Vagina (tissue), 2 donors: ENCODE measurements around the gene ERMAP. TPM values are rescaled to one million over a fixed set of nuclear protein-coding genes. Genes with fewer than 3 reads are reported as not detected.

Source experiments
- DNase-seq, 2 donors: peaks; one replicate each; pipeline ENCODE4 v3.0.0-alpha.2; 2017; ENCODE audit errors: extremely low spot score in 2 of 2
- H3K27ac ChIP-seq: fragments of 200-600 bp; sonication (generic); one replicate; pipeline ENCODE4 v1.5.1; 2019
- H3K27me3 ChIP-seq: fragments of 200-600 bp; sonication (generic); one replicate; pipeline ENCODE4 v1.5.1; 2019
- H3K36me3 ChIP-seq, 2 donors: fragments of 200-600 bp; sonication (generic); one replicate each; pipeline ENCODE4 v1.5.1; 2017 to 2019
- H3K4me1 ChIP-seq: fragments of 200-600 bp; sonication (generic); one replicate; pipeline ENCODE4 v1.5.1; 2019
- H3K4me3 ChIP-seq, 2 donors: fragments of 200-600 bp; sonication (generic); 1 replicate in 1 of 2; 2 replicates in 1 of 2; pipeline ENCODE4 v1.5.1; 2016 to 2019
- H3K9me3 ChIP-seq: fragments of 200-600 bp; sonication (generic); one replicate; pipeline ENCODE4 v1.5.1; 2019
- POLR2A ChIP-seq, 2 donors: fragments of 450-650 bp; IDR thresholded peaks; one replicate each; pipeline ENCODE4 v1.6.1; 2017; ENCODE audit warnings: antibody characterized with exemption in 2 of 2, mild to moderate bottlenecking in 2 of 2, moderate library complexity in 2 of 2
- POLR2AphosphoS5 ChIP-seq, 2 donors: sonication (generic); formaldehyde crosslinking; IDR thresholded peaks; one replicate each; pipeline ENCODE4 v1.9.0; 2017; ENCODE audit warnings: antibody characterized with exemption in 2 of 2, mild to moderate bottlenecking in 2 of 2, low read depth in 1 of 2; ENCODE audit not compliant: insufficient read depth in 1 of 2
- intact Hi-C: fragments of 100-400 bp; cut with DNase I; formaldehyde crosslinking; loops from one replicate; pipeline ENCODE4 v1.15.1; 2023
- total RNA-seq: library from RNA; depleted of rRNA; stranded (reverse); fragments of >200 nt; gene quantifications from one replicate; pipeline ENCODE4 v1.2.3, GENCODE V29; 2016
- TF ChIP-seq, protein P1 (sequence below), 3 experiments: fragments of 450-650 bp in 2 of 3; fragments of 200-600 bp in 1 of 3; sonication (generic) in 1 of 3; IDR thresholded peaks; one replicate each; pipeline ENCODE4 v1.5.1; 2017 to 2019; ENCODE audit warnings: antibody characterized with exemption in 3 of 3, mild to moderate bottlenecking in 2 of 3, moderate library complexity in 2 of 3

The ERMAP gene
- total RNA-seq, 1 donor from 2014 or later, result 9.3 TPM

GRCh38 chr1:42793824-42794223, 23.1 kb upstream of the ERMAP start:
- H3K9me3 ChIP-seq, result no peaks in the 10 kb centered on the region

GRCh38 chr1:42797414-42797813, 19.5 kb upstream of the ERMAP start:
- Histone ChIP-seq H3K27ac (no peak overlapping the region), H3K36me3 (no peaks in the 10 kb centered on the region), H3K4me1 (peaks cover 4% of the 10 kb centered on the region), H3K27me3 (no peaks in the 10 kb centered on the region), H3K4me3 (no peak overlapping the region), H3K9me3 (no peaks in the 10 kb centered on the region)
- DNase-seq, result no peak
- TF ChIP-seq POLR2A (IDR thresholded peaks at IDR 0.05) (no peak), POLR2AphosphoS5 (IDR thresholded peaks at IDR 0.05; ENCODE audit: insufficient read depth in 1 of 2, low read depth in 1 of 2) (no peak)
- TF ChIP-seq, protein P1, sequence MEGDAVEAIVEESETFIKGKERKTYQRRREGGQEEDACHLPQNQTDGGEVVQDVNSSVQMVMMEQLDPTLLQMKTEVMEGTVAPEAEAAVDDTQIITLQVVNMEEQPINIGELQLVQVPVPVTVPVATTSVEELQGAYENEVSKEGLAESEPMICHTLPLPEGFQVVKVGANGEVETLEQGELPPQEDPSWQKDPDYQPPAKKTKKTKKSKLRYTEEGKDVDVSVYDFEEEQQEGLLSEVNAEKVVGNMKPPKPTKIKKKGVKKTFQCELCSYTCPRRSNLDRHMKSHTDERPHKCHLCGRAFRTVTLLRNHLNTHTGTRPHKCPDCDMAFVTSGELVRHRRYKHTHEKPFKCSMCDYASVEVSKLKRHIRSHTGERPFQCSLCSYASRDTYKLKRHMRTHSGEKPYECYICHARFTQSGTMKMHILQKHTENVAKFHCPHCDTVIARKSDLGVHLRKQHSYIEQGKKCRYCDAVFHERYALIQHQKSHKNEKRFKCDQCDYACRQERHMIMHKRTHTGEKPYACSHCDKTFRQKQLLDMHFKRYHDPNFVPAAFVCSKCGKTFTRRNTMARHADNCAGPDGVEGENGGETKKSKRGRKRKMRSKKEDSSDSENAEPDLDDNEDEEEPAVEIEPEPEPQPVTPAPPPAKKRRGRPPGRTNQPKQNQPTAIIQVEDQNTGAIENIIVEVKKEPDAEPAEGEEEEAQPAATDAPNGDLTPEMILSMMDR (IDR thresholded peaks at IDR 0.05), result no peak
- intact Hi-C loops, result no loop called here

More at GRCh38 chr1:42793824-42794223, 23.1 kb upstream of the ERMAP start:
- Histone ChIP-seq H3K36me3 (no peaks in the 10 kb centered on the region), H3K27ac (no peak overlapping the region), H3K4me1 (peaks cover 4% of the 10 kb centered on the region), H3K27me3 (no peaks in the 10 kb centered on the region), H3K4me3 (no peak overlapping the region)
- TF ChIP-seq POLR2AphosphoS5 (IDR thresholded peaks at IDR 0.05; ENCODE audit: insufficient read depth in 1 of 2, low read depth in 1 of 2) (no peak), POLR2A (IDR thresholded peaks at IDR 0.05) (no peak)
- TF ChIP-seq, protein P1 (IDR thresholded peaks at IDR 0.05), result no peak
- intact Hi-C loops, result no loop called here
- DNase-seq, result no peak

DNA sequence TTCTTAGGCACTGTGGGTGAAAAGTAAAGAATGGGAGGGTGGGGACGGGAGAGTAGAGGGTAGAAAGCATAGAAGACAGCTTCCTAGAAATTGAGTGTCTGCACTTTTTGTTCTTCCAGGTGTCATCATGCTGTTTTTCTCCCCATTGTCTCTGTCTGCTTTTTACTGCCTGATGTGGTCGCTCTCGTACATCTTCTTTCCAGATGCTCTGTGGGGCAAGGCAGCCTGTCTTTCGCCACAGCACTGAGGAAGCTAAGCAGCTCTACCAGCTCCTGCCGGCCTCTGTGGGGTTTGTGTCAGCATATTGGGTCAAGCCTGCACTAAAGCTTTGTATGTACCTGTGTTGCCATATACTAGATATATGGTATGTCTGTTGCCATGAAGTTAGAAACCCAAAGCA, 18.9 kb upstream of the ERMAP start:
- Histone ChIP-seq H3K4me3 (no peak overlapping the region), H3K36me3 (no peaks in the 10 kb centered on the region), H3K27ac (no peak overlapping the region), H3K27me3 (no peaks in the 10 kb centered on the region), H3K4me1 (peaks cover 4% of the 10 kb centered on the region), H3K9me3 (no peaks in the 10 kb centered on the region)
- intact Hi-C loops, result no loop called here
- TF ChIP-seq POLR2A (IDR thresholded peaks at IDR 0.05) (no peak), POLR2AphosphoS5 (IDR thresholded peaks at IDR 0.05; ENCODE audit: insufficient read depth in 1 of 2, low read depth in 1 of 2) (no peak)
- TF ChIP-seq, protein P1 (IDR thresholded peaks at IDR 0.05), result no peak
- no peak for DNase-seq

DNA sequence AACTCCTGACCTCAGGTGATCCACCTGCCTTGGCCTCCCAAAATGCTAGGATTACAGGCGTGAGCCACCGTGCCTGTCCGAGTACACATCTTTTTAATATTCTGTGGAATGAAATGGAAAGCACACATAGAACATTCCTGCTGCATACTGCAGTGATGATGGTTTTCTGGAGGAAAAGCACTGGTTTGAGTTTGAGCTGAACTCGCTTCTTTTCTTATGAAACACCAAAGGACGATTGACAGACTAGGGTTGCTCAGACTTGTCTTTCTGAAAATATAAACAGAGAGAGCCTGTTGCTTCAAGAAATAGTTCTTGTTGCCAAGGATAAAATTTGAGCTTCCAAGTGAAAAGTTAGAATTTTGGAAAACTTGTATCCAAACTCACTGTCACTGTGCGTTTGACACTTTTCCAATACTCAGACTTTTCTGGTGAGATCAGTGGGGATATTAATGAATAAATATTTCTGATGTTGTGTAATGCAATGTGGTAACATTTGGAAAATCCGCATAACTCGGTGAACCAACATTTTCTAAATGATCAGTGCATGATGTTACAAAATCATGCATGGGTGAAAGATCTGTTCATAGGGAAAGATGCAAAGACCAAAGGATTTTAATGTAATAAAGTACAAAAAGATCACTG, 15.0 kb upstream of the ERMAP start:
- Histone ChIP-seq H3K36me3 (peaks cover 0 to 4% of the 10 kb centered on the region in 2 donors), H3K9me3 (no peaks in the 10 kb centered on the region), H3K27me3 (no peaks in the 10 kb centered on the region), H3K4me1 (no peaks in the 10 kb centered on the region), H3K4me3 (no peak overlapping the region), H3K27ac (no peak overlapping the region)
- TF ChIP-seq POLR2AphosphoS5 (IDR thresholded peaks at IDR 0.05; ENCODE audit: insufficient read depth in 1 of 2, low read depth in 1 of 2) (no peak), POLR2A (IDR thresholded peaks at IDR 0.05) (no peak)
- TF ChIP-seq, protein P1 (IDR thresholded peaks at IDR 0.05), result no peak
- intact Hi-C loops, result no loop called here
- no peak for DNase-seq

DNA sequence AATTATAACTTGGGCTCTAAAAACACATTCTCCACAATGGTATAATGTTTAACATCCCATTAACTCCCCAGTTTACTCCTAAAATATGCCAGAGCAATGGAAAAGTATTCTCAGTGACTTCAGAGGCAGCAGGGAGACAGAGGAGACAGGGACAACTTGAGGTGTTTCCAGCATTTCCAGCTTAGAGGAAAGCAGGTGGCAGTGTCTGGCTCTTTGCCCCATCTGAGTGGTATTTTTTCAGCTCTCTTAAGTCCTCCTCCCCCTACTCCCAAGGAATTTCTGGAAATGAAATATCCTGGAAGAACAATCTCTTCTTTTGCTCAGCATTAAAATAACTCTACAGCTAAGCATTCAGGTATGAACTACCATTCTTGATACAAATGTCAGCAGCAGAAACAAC, 10.8 kb upstream of the ERMAP start:
- H3K9me3 ChIP-seq, result no peaks in the 10 kb centered on the region
- TF ChIP-seq POLR2A (IDR thresholded peaks at IDR 0.05) (no peak), POLR2AphosphoS5 (IDR thresholded peaks at IDR 0.05; ENCODE audit: insufficient read depth in 1 of 2, low read depth in 1 of 2) (no peak)
- TF ChIP-seq, protein P1 (IDR thresholded peaks at IDR 0.05), result no peak
- no peaks in the 10 kb centered on the region for H3K4me1 ChIP-seq
- no peak overlapping the region for H3K4me3 ChIP-seq
- intact Hi-C loops, result no loop called here
- DNase-seq, result no peak
- H3K27me3 ChIP-seq, result no peaks in the 10 kb centered on the region
- H3K27ac ChIP-seq, result no peak overlapping the region
- H3K36me3 ChIP-seq, result peaks cover 0 to 4% of the 10 kb centered on the region in 2 donors
